ENCODE data around the gene STK10. TPM values are rescaled to one million over a fixed set of nuclear protein-coding genes. Genes with fewer than 3 reads are reported as not detected.

STK10 gene
- total RNA-seq, 1 donor from 2014 or later: 72.5 TPM

DNA sequence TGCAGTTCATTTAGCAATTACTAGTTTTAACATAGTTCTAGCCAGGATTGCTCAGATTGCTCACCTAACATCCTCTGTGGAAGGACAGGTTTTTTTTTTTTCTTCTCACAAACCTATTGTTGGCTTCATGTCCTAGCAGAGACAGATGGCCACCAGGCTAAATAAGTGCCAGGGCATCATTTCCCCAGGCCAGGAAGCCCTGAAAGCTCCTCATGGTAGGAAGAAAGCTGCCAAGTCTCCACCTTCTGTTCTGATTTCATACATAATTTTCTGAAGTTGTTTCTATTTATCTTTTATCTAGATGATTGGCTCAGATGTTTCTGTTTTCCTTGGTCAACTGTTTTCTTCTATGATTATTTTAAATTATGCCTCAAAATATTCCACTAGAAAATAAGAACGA lies 37.0 kb upstream of the STK10 start:
- no peaks in the 10 kb centered on the region for H3K27me3 ChIP-seq (ENCODE audit: low read depth)
- no peak overlapping the region for H3K4me3 ChIP-seq
- no peaks in the 10 kb centered on the region for H3K9me3 ChIP-seq
- no peaks in the 10 kb centered on the region for H3K4me1 ChIP-seq
- ATAC-seq: no peak
- H3K27ac ChIP-seq: no peak overlapping the region
- intact Hi-C loops (cut with DNase I): no loop called here
- peaks cover 33% of the 10 kb centered on the region for H3K36me3 ChIP-seq
- TF ChIP-seq, protein P1, sequence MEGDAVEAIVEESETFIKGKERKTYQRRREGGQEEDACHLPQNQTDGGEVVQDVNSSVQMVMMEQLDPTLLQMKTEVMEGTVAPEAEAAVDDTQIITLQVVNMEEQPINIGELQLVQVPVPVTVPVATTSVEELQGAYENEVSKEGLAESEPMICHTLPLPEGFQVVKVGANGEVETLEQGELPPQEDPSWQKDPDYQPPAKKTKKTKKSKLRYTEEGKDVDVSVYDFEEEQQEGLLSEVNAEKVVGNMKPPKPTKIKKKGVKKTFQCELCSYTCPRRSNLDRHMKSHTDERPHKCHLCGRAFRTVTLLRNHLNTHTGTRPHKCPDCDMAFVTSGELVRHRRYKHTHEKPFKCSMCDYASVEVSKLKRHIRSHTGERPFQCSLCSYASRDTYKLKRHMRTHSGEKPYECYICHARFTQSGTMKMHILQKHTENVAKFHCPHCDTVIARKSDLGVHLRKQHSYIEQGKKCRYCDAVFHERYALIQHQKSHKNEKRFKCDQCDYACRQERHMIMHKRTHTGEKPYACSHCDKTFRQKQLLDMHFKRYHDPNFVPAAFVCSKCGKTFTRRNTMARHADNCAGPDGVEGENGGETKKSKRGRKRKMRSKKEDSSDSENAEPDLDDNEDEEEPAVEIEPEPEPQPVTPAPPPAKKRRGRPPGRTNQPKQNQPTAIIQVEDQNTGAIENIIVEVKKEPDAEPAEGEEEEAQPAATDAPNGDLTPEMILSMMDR (IDR thresholded peaks at IDR 0.05): no peak
- no peak for DNase-seq

DNA sequence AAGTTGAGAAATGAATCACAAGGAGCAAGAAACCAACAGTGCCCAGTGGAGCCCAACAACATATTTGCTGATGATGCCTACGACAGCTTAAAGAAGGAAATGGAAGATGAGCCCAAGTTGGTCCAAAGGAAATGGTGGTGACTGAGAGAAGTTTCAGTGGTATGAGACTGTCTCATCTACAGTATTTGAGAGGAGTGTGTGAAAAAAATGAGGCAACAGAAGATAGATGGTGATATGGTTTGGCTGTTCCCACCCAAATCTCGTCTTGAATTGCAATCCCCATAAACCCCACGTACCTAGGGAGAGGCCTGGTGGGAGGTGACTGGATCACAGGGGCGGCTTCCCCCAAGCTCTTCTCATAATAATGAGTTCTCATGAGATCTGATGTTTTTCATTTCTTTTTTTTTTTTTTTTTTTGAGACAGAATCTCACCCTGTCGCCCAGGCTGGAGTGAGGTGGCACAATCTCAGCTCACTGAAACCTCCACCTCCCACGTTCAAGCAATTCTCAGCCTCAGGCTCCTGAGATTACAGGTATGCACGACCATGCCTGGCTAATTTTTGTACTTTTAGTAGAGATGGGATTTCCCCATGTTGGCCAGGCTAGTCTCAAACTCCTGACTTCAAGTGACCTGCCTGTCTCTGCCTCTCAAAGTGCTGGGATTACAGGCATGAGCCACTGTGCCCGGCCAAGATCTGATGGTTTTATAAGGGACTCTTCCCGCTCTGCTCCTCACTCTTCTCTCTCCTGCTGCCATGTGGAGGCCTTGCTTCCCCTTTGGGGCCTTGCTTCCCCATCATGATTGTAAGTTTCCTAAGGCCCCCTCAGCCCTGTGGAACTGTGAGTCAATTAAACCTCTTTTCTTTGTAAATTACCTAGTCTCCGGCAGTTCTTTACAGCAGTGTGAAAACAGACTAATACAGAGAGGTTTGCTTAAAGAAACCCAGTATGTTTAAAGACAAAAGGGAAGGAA lies 36.2 kb upstream of the STK10 start:
- Histone ChIP-seq H3K27ac (no peak overlapping the region), H3K4me3 (no peak overlapping the region), H3K9me3 (no peaks in the 10 kb centered on the region), H3K27me3 (ENCODE audit: low read depth) (no peaks in the 10 kb centered on the region), H3K4me1 (no peaks in the 10 kb centered on the region), H3K36me3 (peaks cover 33% of the 10 kb centered on the region)
- intact Hi-C loops (cut with DNase I): no loop called here
- TF ChIP-seq, protein P1 (IDR thresholded peaks at IDR 0.05): no peak
- no peak for ATAC-seq
- no peak for DNase-seq

DNA sequence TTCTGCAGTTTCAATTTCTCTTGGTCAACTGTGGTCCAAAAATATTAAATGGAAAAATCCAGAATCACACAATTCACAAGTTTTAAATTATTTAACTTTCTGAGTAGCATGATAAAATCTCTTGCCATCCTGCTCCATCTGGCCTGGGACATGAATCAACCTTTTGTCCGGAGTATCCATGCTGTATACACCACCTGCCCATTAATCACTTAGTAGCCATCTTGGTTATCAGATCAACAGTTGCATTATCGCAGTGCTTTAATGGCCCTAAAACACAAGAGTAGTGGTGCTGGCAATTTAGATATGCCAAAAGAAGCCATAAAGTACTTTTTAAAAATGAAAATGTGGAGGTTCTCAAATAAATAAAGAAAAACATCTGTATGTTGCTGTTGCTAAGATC lies 31.3 kb upstream of the STK10 start:
- DNase-seq: no peak
- intact Hi-C loops (cut with DNase I): no loop called here
- no peak for ATAC-seq
- H3K4me3 ChIP-seq: no peak overlapping the region
- peaks cover 4% of the 10 kb centered on the region for H3K36me3 ChIP-seq
- no peaks in the 10 kb centered on the region for H3K27me3 ChIP-seq (ENCODE audit: low read depth)
- H3K4me1 ChIP-seq: no peaks in the 10 kb centered on the region
- no peaks in the 10 kb centered on the region for H3K9me3 ChIP-seq
- TF ChIP-seq, protein P1 (IDR thresholded peaks at IDR 0.05): no peak
- no peak overlapping the region for H3K27ac ChIP-seq

DNA sequence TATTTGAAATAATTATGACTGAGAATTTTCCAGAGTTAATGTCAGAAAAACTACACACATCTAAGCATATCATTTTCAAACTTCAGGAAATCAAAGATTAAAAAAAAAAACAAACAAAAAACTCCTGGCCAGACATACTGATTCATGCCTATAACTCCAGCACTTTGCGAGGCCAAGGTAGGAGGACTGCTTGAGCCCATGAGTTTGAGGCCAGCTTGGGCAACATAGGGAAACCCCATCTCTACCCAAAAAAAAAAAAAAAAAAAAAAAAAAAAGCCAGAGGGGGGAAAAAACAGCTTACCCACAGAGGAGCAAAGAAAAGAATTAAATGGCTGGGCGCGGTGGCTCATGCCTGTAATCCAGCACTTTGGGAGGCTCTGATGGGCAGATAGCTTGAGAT lies 28.3 kb upstream of the STK10 start:
- H3K36me3 ChIP-seq: peaks cover 11% of the 10 kb centered on the region
- no peak overlapping the region for H3K27ac ChIP-seq
- no peaks in the 10 kb centered on the region for H3K27me3 ChIP-seq (ENCODE audit: low read depth)
- DNase-seq: no peak
- no peaks in the 10 kb centered on the region for H3K4me1 ChIP-seq
- TF ChIP-seq, protein P1 (IDR thresholded peaks at IDR 0.05): no peak
- ATAC-seq: no peak
- H3K4me3 ChIP-seq: no peak overlapping the region
- intact Hi-C loops (cut with DNase I): no loop called here
- no peaks in the 10 kb centered on the region for H3K9me3 ChIP-seq

DNA sequence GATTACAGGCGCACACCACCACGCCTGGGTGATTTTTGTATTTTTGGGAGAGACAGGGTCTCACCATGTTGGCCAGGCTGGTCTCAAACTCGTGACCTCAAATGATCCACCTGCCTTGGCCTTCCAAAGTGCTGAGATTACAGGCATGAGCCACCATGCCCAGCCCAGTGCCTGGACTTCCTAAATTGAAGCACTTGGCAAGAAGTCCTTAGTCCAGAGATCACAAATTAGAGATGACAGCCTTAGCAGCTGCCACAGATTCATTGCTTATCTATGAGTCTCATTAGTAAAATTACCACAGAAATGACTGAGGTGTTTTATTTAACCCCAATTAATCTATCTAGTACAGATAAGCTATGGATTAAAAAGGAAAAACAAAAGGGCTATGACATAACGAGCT lies 25.1 kb upstream of the STK10 start:
- no peak overlapping the region for H3K27ac ChIP-seq
- H3K27me3 ChIP-seq (ENCODE audit: low read depth): no peaks in the 10 kb centered on the region
- no peaks in the 10 kb centered on the region for H3K4me1 ChIP-seq
- H3K36me3 ChIP-seq: peaks cover 22% of the 10 kb centered on the region
- ATAC-seq: no peak
- H3K4me3 ChIP-seq: no peak overlapping the region
- TF ChIP-seq, protein P1 (IDR thresholded peaks at IDR 0.05): no peak
- no peaks in the 10 kb centered on the region for H3K9me3 ChIP-seq
- no peak for DNase-seq
- intact Hi-C loops (cut with DNase I): no loop called here

Data from lower lobe of right lung (tissue), 2 donors.